K562 (cell line): ENCODE data around the gene PLCD1. TPM values are rescaled to one million over a fixed set of nuclear protein-coding genes. Genes with fewer than 3 reads are reported as not detected.

Experiments used
- ATAC-seq: fragments of 200-7000 bp; cut with Tn5 transposase; 3 replicates; pipeline ENCODE4 v1.9.1; 2020; ENCODE audit warnings: moderate library complexity
- BruUV-seq: library from RNA; stranded (reverse); fragments of 400-500 nt; replicated peaks from 2 replicates; lab custom pipeline; 2021; lab: Mats Ljungman, UMichigan
- CTCF ChIA-PET: fragments of 300-600 bp; formaldehyde crosslinking; extraction: SDS; loops from one replicate; lab custom pipeline; 2021; ENCODE audit warnings: low intra/inter-chr PET ratio; lab: Yijun Ruan, JAX
- POLR2A ChIA-PET: fragments of 300-600, 350-650 bp; sonication (Branson Sonifier 250); formaldehyde crosslinking; extraction: SDS; loops from one replicate; lab custom pipeline; 2021; ENCODE audit warnings: antibody characterized with exemption, inconsistent platforms; lab: Yijun Ruan, JAX
- DNase-seq, 4 experiments: peaks; one replicate each; pipeline versions ENCODE4 v3.0.0 to v3.0.0-alpha.2; 2011 to 2018; ENCODE audit warnings: low spot score in 3 of 4, mixed read lengths in 3 of 4; ENCODE audit errors: extremely low read depth in 1 of 4
- FAIRE-seq: peaks from 2 replicates; lab custom pipeline; 2011; peaks lifted over from hg19 to GRCh38; lab: Jason Lieb, UNC
- H2AFZ ChIP-seq: 2 replicates; pipeline ENCODE4 v1.6.0; 2011; ENCODE audit warnings: low read depth, low read length, control low read depth, inconsistent platforms
- H3K27ac ChIP-seq: fragments of 200-600 bp; 3 replicates; pipeline ENCODE4 v1.8.0; 2011; ENCODE audit warnings: low read depth, mild to moderate bottlenecking, control low read depth, inconsistent platforms, low read length, moderate library complexity, mixed read lengths; ENCODE audit errors: extremely low read depth
- H3K27me3 ChIP-seq, 2 experiments: fragments of 300-600 bp in 1 of 2; 2 replicates in 1 of 2; 3 replicates in 1 of 2; pipeline versions ENCODE4 v1.6.0 to v1.8.0; 2011; ENCODE audit warnings: inconsistent platforms in 2 of 2, low read length in 2 of 2, mild to moderate bottlenecking in 1 of 2, mixed read lengths in 1 of 2, moderate library complexity in 1 of 2; ENCODE audit not compliant: control insufficient read depth in 2 of 2, insufficient read depth in 2 of 2
- H3K36me3 ChIP-seq: fragments of 300-600 bp; 3 replicates; pipeline ENCODE4 v1.8.0; 2011; ENCODE audit warnings: mild to moderate bottlenecking, low read length, inconsistent platforms; ENCODE audit not compliant: control insufficient read depth, insufficient read depth
- H3K4me1 ChIP-seq, 2 experiments: fragments of 200-600 bp in 1 of 2; replicated peaks in 1 of 2; 2 replicates in 1 of 2; 3 replicates in 1 of 2; pipeline versions ENCODE4 v1.5.1 to v1.8.0; 2011; ENCODE audit warnings: inconsistent platforms in 2 of 2, low read length in 2 of 2, mild to moderate bottlenecking in 1 of 2, mixed read lengths in 1 of 2, moderate library complexity in 1 of 2; ENCODE audit not compliant: control insufficient read depth in 2 of 2, insufficient read depth in 2 of 2
- H3K4me2 ChIP-seq: 2 replicates; pipeline ENCODE4 v1.6.1; 2011; ENCODE audit warnings: low read length, control low read depth, inconsistent platforms, mixed read lengths; ENCODE audit not compliant: insufficient read depth
- H3K4me3 ChIP-seq: fragments of 200-600 bp; sonication (generic), shearing (Covaris generic); 2 replicates; pipeline ENCODE4 v1.5.1; 2016; ENCODE audit warnings: control low read depth, inconsistent platforms
- H3K79me2 ChIP-seq: fragments of 200-600 bp; 3 replicates; pipeline ENCODE4 v1.8.0; 2011; ENCODE audit warnings: low read length, inconsistent platforms; ENCODE audit not compliant: control insufficient read depth, insufficient read depth
- H3K9ac ChIP-seq, 2 experiments: 2 replicates each; pipeline versions ENCODE4 v1.6.0 to v1.6.1; 2011; ENCODE audit warnings: low read depth in 2 of 2, low read length in 2 of 2, control low read depth in 1 of 2, inconsistent platforms in 1 of 2, mild to moderate bottlenecking in 1 of 2, mixed read lengths in 1 of 2; ENCODE audit not compliant: insufficient read depth in 1 of 2
- H3K9me1 ChIP-seq: one replicate; pipeline ENCODE4 v1.6.0; 2011; ENCODE audit warnings: inconsistent platforms, mild to moderate bottlenecking, low read length, moderate library complexity; ENCODE audit not compliant: control insufficient read depth, insufficient read depth
- H3K9me3 ChIP-seq: replicated peaks from 2 replicates; pipeline ENCODE4 v1.5.1; 2011; ENCODE audit warnings: low read depth, low read length, inconsistent platforms; ENCODE audit not compliant: control insufficient read depth, insufficient read depth
- H4K20me1 ChIP-seq: replicated peaks from 2 replicates; pipeline ENCODE4 v1.6.1; 2011; ENCODE audit warnings: low read length, inconsistent platforms, mixed read lengths; ENCODE audit not compliant: control insufficient read depth, insufficient read depth
- BRF1 ChIP-seq: IDR thresholded peaks from 3 replicates; pipeline ENCODE4 v1.6.1; 2011; ENCODE audit warnings: borderline replicate concordance, mild to moderate bottlenecking; ENCODE audit not compliant: insufficient read length; ENCODE audit errors: extremely low read depth
- CEBPB ChIP-seq: fragments of 450-650 bp; IDR thresholded peaks from 2 replicates; pipeline ENCODE4 v1.6.1; 2016; ENCODE audit warnings: missing genetic modification characterization, missing compliant biosample characterization
- HNRNPLL ChIP-seq: fragments of 200-400 bp; formaldehyde crosslinking; IDR thresholded peaks from 2 replicates; pipeline ENCODE4 v1.6.1; 2017; ENCODE audit warnings: low read length, low read depth, mild to moderate bottlenecking; ENCODE audit not compliant: poor library complexity, severe bottlenecking
- PRPF4 ChIP-seq: fragments of 200-400 bp; formaldehyde crosslinking; IDR thresholded peaks from one replicate; pipeline ENCODE4 v1.6.1; 2017; ENCODE audit warnings: low read length, low read depth, mild to moderate bottlenecking; ENCODE audit not compliant: insufficient read depth, poor library complexity, severe bottlenecking
- ZNF707 ChIP-seq: fragments of 250-450 bp; sonication (Bioruptor Pico); conservative IDR thresholded peaks from 2 replicates; pipeline ENCODE4 v1.8.0; 2022; ENCODE audit warnings: inconsistent platforms, mild to moderate bottlenecking, moderate library complexity
- WGBS: fragments of 100-300 bp; shearing (Covaris generic); methylation state at CpG from one replicate; pipeline ENCODE4 v1.1.6; 2016; ENCODE audit warnings: low coverage, mixed read lengths; ENCODE audit not compliant: insufficient coverage; ENCODE audit errors: missing lambda C conversion rate; 5-methylcytosine and 5-hydroxymethylcytosine counted together
- in situ Hi-C: fragments of 300-500 bp; cut with MboI; formaldehyde crosslinking; loops from 4 replicates; pipeline ENCODE4 v1.15.0; 2018; ENCODE audit warnings: inconsistent platforms, mixed read lengths
- intact Hi-C: fragments of 100-400 bp; cut with micrococcal nuclease; formaldehyde crosslinking; loops from 2 replicates; pipeline ENCODE4 v1.14.2; 2022
- polyA plus RNA-seq, 8 experiments: library from polyadenylated mRNA; depleted of rRNA in 4 of 8; stranded (reverse) in 5 of 8; unstranded in 3 of 8; fragments of >200 nt; fragmentation: Nextera tagmentation in 2 of 8; fragmentation: Illumina TruSeq in 1 of 8; extraction: Ambion mirVana in 2 of 8; extraction: Trizol in 1 of 8; gene quantifications; 2 replicates each; pipeline versions ENCODE4 v1.2.1 to v1.2.3, GENCODE V29; 2011 to 2014; ENCODE audit warnings: inconsistent platforms in 1 of 8, missing spikeins in 1 of 8
- total RNA-seq, 7 experiments: library from RNA; depleted of rRNA in 6 of 7; stranded (reverse); fragments of >200 nt in 6 of 7; fragmentation: Illumina TruSeq in 2 of 7; extraction: Trizol in 2 of 7; gene quantifications; 2 replicates each; pipeline versions ENCODE4 v1.2.1 to v1.2.3, GENCODE V29; 2011 to 2021; ENCODE audit warnings: low replicate concordance in 1 of 7

Gene PLCD1
- total and polyA plus RNA-seq, 9 of the 15 experiments (the other 6 are each of a cell fraction or from before 2014, with no cell fraction given): 5.4 to 209 (median 116) TPM

DNA sequence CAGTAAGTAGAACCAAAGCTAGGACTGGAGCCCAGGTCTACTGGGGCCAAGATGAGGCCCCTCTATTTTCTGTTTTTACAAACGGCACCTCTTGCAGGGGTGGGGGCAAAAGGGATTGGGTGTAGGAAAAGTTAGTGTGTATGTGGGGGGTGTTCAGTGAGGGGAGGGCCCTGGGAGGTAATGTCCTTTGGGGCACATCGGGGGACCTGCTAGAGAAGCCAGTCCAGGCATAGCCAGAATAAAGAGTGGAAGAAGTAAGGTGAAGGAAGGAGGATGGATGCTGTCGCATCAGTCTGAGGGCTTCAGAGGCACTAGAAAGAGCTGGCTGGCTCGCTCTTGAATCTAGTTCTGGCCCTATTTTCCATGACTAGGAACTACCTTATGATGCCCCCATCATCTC, 2.6 kb downstream of the PLCD1 start:
- WGBS: 38% methylated on average over 4 of the region's 4 CpGs
- H3K27me3 ChIP-seq: peaks cover 0 to 31% of the 10 kb centered on the region in 2 experiments; a peak in 2 of 5 replicates
- in situ Hi-C loops (no loop called here), intact Hi-C loops (no loop called here)
- FAIRE-seq (no peak), ATAC-seq (no peak), DNase-seq (no peak)
- peaks cover 4% of the 10 kb centered on the region for H3K9me1 ChIP-seq
- H3K4me2 ChIP-seq: no peak overlapping the region
- no peaks in the 10 kb centered on the region for H3K9me3 ChIP-seq
- H3K36me3 ChIP-seq: no peaks in the 10 kb centered on the region
- ChIA-PET CTCF (no interaction called here), POLR2A (interaction anchor here (0.9 kb wide), 1 partner anchor 263 kb away, joined by 3 read pairs; no protein-coding TSS in a partner anchor)
- H4K20me1 ChIP-seq: 0 out of 2 replicates have a peak, but pooled peaks cover 6% of the 10 kb centered on the region
- no TSS peak for BruUV-seq
- TF ChIP-seq PRPF4 (no peak), ZNF707 (no peak), HNRNPLL (no peak), CEBPB (no peak), BRF1 (no peak)
- H2AFZ ChIP-seq: no peak overlapping the region
- H3K9ac ChIP-seq: no peak overlapping the region
- no peak overlapping the region for H3K4me3 ChIP-seq
- no peak overlapping the region for H3K27ac ChIP-seq
- peaks cover 32 to 56% of the 10 kb centered on the region in 2 experiments for H3K4me1 ChIP-seq
- H3K79me2 ChIP-seq: peaks cover 4% of the 10 kb centered on the region; the same call in 1 of the 3 replicates
